ENCODE measurements around the gene DBF4B.
"Not testable (repeated sequence)": the region's sequence is repeated elsewhere in the genome, so short reads cannot be mapped to it uniquely, and the experiment has no call there.

Gene DBF4B

GRCh38 chr17:44733753-44734152 lies 25.3 kb downstream of the DBF4B start:
- DNase-seq (ENCODE audit: low read depth) = no peak

- no peak for DNase-seq (ENCODE audit: low read depth)
Observed at GRCh38 chr17:44734272-44734671, 25.8 kb downstream of the DBF4B start.

- no peak for DNase-seq (ENCODE audit: low read depth)
Observed at GRCh38 chr17:44736551-44737240, 28.2 kb downstream of the DBF4B start.

- no peak for DNase-seq (ENCODE audit: low read depth)
Observed at GRCh38 chr17:44738214-44738906, 29.9 kb downstream of the DBF4B start.

- DNase-seq (ENCODE audit: low read depth) = no peak
Observed at GRCh38 chr17:44741316-44741715, 32.9 kb downstream of the DBF4B start.

GRCh38 chr17:44745301-44745700 lies 36.8 kb downstream of the DBF4B start:
- no peak for DNase-seq (ENCODE audit: low read depth)

GRCh38 chr17:44745738-44746137 lies 37.3 kb downstream of the DBF4B start:
- DNase-seq (ENCODE audit: low read depth) = not testable (repeated sequence)

- DNase-seq (ENCODE audit: low read depth) = no peak
Observed at GRCh38 chr17:44747566-44747965, 39.1 kb downstream of the DBF4B start.

GRCh38 chr17:44749076-44749979 lies 40.9 kb downstream of the DBF4B start:
- DNase-seq (ENCODE audit: low read depth) = no peak

- no peak for DNase-seq (ENCODE audit: low read depth)
Observed at GRCh38 chr17:44749980-44750318, 41.5 kb downstream of the DBF4B start.

- no peak for DNase-seq (ENCODE audit: low read depth)
Observed at GRCh38 chr17:44751331-44751730, 42.9 kb downstream of the DBF4B start.

GRCh38 chr17:44751806-44752205 lies 43.3 kb downstream of the DBF4B start:
- DNase-seq (ENCODE audit: low read depth) = no peak

- DNase-seq (ENCODE audit: low read depth) = no peak
Observed at GRCh38 chr17:44752953-44753861, 44.7 kb downstream of the DBF4B start.

GRCh38 chr17:44754276-44754675 lies 45.8 kb downstream of the DBF4B start:
- DNase-seq (ENCODE audit: low read depth) = no peak

- DNase-seq (ENCODE audit: low read depth) = not testable (repeated sequence)
Observed at GRCh38 chr17:44755180-44755579, 46.7 kb downstream of the DBF4B start.

- DNase-seq (ENCODE audit: low read depth) = no peak
Observed at GRCh38 chr17:44757045-44757917, 48.8 kb downstream of the DBF4B start.

GRCh38 chr17:44757918-44758413 lies 49.5 kb downstream of the DBF4B start:
- no peak for DNase-seq (ENCODE audit: low read depth)

- no peak for DNase-seq (ENCODE audit: low read depth)
Observed at GRCh38 chr17:44758414-44759085, 50.1 kb downstream of the DBF4B start, which contains the start of gene ADAM11. TSS of gene ADAM11 (plus strand) at chr17:44758988. CDS start at chr17:44759200, 212 bp downstream.

GRCh38 chr17:44759086-44759915 lies 50.8 kb downstream of the DBF4B start:
- DNase-seq (ENCODE audit: low read depth) = no peak
